ENCODE data around the gene SMOC2. TPM values are rescaled to one million over a fixed set of nuclear protein-coding genes. Genes with fewer than 3 reads are reported as not detected.
A peak's percentile ranks its signal among the peaks of the same experiment; 100 is the strongest.

The SMOC2 gene
- total RNA-seq, 1 donor from 2014 or later: not detected

- H3K4me3 Mint-ChIP-seq (ENCODE audit: unreplicated experiment): no peak overlapping the region
- DNase-seq (ENCODE audit: low spot score): no peak
- H3K9me3 Mint-ChIP-seq (ENCODE audit: unreplicated experiment): no peaks in the 10 kb centered on the region
- H3K27ac Mint-ChIP-seq (ENCODE audit: unreplicated experiment): no peak overlapping the region
- TF ChIP-seq CTCF (IDR thresholded peaks at IDR 0.05; ENCODE audit: unreplicated experiment): no peak
- H3K27me3 Mint-ChIP-seq (ENCODE audit: unreplicated experiment): peaks cover 16% of the 10 kb centered on the region
- peaks cover 6% of the 10 kb centered on the region for H3K36me3 Mint-ChIP-seq (ENCODE audit: low read depth, unreplicated experiment)
- no peaks in the 10 kb centered on the region for H3K4me1 Mint-ChIP-seq (ENCODE audit: unreplicated experiment)
Measured at GRCh38 chr6:168611691-168612090, 170.7 kb downstream of the SMOC2 start.

GRCh38 chr6:168612586-168612985 lies 171.6 kb downstream of the SMOC2 start:
- TF ChIP-seq CTCF (IDR thresholded peaks at IDR 0.05; ENCODE audit: unreplicated experiment): no peak
- no peaks in the 10 kb centered on the region for H3K9me3 Mint-ChIP-seq (ENCODE audit: unreplicated experiment)
- no peak overlapping the region for H3K27ac Mint-ChIP-seq (ENCODE audit: unreplicated experiment)
- peaks cover 6% of the 10 kb centered on the region for H3K36me3 Mint-ChIP-seq (ENCODE audit: low read depth, unreplicated experiment)
- H3K4me1 Mint-ChIP-seq (ENCODE audit: unreplicated experiment): no peaks in the 10 kb centered on the region
- DNase-seq (ENCODE audit: low spot score): no peak
- H3K4me3 Mint-ChIP-seq (ENCODE audit: unreplicated experiment): no peak overlapping the region
- H3K27me3 Mint-ChIP-seq (ENCODE audit: unreplicated experiment): peaks cover 16% of the 10 kb centered on the region

GRCh38 chr6:168615837-168616236 lies 174.9 kb downstream of the SMOC2 start:
- peak overlapping the region; percentile 0 for H3K27ac Mint-ChIP-seq (ENCODE audit: unreplicated experiment)
- peaks cover 6% of the 10 kb centered on the region for H3K36me3 Mint-ChIP-seq (ENCODE audit: low read depth, unreplicated experiment)
- no peak for TF ChIP-seq CTCF (IDR thresholded peaks at IDR 0.05; ENCODE audit: unreplicated experiment)
- H3K4me1 Mint-ChIP-seq (ENCODE audit: unreplicated experiment): peaks cover 3% of the 10 kb centered on the region
- H3K4me3 Mint-ChIP-seq (ENCODE audit: unreplicated experiment): no peak overlapping the region
- peaks cover 14% of the 10 kb centered on the region for H3K27me3 Mint-ChIP-seq (ENCODE audit: unreplicated experiment)
- no peaks in the 10 kb centered on the region for H3K9me3 Mint-ChIP-seq (ENCODE audit: unreplicated experiment)
- no peak for DNase-seq (ENCODE audit: low spot score)

GRCh38 chr6:168616816-168617765 lies 176.1 kb downstream of the SMOC2 start:
- DNase-seq (ENCODE audit: low spot score): no peak
- Mint-ChIP-seq H3K4me3 (ENCODE audit: unreplicated experiment) (no peak overlapping the region), H3K9me3 (ENCODE audit: unreplicated experiment) (no peaks in the 10 kb centered on the region), H3K27ac (ENCODE audit: unreplicated experiment) (no peak overlapping the region), H3K36me3 (ENCODE audit: low read depth, unreplicated experiment) (peaks cover 6% of the 10 kb centered on the region), H3K27me3 (ENCODE audit: unreplicated experiment) (peaks cover 13% of the 10 kb centered on the region), H3K4me1 (ENCODE audit: unreplicated experiment) (peaks cover 3% of the 10 kb centered on the region)
- no peak for TF ChIP-seq CTCF (IDR thresholded peaks at IDR 0.05; ENCODE audit: unreplicated experiment)
